ENCODE results near the gene KRT7.

Gene KRT7

DNA sequence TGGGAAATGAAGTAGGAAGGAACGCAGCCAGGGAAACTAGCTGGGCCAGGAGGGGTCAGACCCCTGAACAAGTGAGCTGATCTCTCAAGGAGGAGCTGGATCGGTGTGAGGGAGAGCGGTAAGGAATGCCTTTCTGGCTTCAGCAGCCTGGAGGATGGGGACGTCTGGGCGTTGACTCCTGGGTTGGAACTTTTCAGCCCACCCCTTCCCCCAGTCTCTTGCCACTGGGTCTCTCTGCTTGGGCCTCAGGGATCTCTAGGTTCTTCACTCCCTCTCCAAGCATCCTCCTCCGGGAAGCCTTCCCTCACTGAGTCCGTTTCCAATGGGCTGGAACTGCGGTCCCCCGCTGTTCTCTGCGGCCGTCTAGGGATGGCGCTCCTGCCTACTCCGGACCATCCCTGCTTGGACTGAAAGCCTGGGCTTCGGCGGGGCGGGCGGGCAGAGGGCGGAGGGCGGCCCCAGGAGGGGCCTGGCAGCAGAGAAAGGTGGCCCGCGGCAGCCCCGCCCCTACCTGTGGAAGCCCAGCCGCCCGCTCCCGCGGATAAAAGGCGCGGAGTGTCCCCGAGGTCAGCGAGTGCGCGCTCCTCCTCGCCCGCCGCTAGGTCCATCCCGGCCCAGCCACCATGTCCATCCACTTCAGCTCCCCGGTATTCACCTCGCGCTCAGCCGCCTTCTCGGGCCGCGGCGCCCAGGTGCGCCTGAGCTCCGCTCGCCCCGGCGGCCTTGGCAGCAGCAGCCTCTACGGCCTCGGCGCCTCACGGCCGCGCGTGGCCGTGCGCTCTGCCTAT is at the start of gene KRT7:
Gene KRT7 (plus strand): TSS at position 570 of the 788 bp plus-strand sequence. CDS start 54 bp downstream, at position 624.
- no peak for ATAC-seq
- DNase-seq, result no peak

DNA sequence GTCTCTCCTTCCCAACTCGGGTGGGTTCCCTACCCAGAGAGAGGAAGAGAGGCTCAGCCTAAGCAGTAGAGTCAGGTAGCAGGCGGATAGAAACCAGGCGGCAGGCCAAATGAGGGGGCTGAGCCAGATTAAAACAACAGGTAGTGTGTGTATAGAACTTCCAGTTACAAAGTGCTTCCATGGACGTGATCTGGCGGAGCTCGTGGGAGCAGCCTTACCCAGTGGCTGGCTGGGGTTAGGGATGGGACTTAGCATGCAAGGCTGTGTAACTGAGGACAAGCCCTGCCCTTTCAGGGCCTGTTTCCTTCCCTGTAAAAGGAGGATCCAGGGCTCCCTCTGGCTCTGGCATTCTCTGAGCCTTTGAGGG is 49.5 kb upstream of the KRT7 start:
- no peak for ATAC-seq
- DNase-seq, result no peak

DNA sequence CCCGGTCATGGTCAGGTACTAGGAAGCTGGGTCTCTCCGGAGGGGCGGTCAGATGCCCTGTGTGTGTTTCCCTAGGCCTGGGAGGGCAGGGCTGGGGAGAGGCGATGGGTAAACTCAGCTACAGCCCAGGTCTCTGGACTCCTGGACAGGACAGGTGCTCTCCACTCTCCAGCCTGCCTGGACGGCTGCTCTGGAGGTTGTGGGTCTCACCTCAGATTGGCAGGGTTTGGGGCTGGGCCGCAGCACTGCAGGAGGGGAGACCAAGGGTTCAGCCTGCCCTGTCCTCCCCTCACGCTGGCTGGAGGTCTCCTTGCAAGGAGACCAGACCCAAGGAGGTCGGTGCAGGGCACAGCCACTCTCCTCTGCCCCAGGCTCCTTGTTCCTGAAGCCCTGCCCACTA is 49.1 kb upstream of the KRT7 start:
- no peak for DNase-seq
- ATAC-seq, result no peak

DNA sequence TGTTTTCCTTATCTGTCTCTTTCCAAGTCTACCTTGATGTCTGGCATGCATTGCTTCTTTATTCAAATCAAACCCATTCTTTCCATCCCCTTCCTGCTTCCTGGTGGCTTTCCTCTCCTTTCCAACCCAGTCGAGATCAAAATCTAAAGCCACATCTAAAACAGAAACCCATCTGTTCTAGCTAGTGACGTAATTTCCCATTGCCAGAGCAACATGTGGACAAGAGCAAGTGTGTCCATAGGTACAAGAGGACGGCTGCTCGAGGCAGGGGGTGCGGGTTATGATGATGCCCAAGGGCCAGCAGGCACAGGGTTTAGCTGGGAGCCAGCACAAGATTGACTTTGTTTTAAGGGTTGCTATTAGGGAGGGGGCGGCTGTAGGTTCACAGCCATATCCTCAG is 48.2 kb upstream of the KRT7 start:
- ATAC-seq (no peak), DNase-seq (no peak)

DNA sequence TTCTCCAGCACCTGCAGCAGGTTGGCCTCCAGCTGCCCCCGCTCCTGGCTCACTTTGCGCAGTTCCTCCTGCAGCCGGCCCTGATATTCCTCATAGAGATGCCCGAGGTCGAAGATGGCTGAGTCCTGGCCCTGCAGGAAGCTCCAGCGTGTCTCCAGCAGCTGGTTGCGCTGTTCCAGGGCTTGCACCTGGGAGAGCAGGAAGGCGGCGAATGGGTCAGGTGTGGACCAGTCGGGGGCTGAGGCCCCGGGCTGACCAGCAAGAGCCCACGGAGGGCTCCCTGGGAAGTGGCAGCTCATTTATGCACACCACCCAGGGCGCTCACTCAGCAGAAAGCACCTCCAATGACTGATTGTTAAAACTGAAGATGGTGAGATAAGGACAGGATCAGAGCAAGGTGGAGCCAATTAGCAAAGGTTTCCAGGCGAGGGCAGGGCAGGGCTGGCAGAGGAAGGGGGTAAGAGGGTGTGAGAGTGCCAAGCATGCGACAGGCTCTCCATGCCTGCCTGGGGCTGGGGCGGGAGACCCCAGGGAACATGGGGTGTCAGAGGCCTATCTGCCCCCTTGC is 47.6 kb upstream of the KRT7 start:
- no peak for ATAC-seq
- no peak for DNase-seq

DNA sequence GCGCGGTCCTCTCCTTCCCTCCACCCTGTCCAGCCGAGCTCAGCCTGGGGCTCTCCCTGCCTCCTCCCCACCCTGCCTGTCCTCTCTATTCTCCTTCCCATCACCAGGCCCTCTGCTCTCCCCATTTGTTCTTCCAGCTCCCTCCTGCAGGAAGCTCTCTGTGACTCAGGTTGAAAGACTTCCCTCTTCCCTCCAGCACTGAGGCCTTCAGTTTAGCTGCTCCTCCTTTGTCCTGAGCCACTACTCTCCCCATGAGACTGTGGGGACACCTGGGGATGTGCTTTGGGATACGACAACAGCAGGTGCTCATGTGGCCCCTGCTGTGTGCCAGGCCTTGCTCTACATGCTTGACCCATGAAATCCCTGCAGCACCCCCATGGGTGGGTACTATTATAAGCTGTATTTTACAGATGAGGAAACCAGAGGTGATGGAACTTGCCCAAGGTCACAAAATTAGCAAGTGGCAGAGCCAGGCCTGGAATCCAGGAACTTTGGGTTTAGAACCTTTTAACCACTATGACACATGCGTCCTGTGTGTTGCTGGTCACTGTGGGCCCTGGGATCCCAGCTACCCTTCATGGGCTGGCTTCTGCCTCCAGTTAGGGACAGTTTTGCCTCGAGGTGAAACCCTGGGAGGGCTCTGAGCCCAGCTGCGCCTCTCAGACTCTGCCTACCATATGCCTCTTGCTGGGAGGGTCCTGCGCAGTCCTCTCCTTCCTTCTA is 46.8 kb upstream of the KRT7 start:
- ATAC-seq, result no peak
- no peak for DNase-seq

DNA sequence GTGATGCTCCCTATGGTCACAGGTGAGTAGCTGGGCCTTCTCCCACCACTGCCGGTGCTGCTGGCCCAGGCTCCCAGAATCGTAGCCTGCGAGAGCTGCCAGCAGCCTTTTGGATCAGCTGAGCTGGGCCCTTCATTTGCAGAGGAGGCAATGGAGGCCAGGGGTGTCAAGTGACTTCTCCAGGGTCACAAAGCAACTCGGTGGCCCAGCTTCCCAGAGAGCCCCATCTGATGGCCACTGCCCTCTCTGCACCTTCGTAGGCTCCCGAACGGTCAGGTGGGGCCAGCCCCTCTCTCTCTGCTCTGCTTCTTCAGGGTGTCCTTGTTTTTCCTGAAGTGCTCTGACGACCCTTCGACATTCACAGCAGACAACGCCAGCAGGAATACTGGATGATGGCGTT is 45.8 kb upstream of the KRT7 start:
- DNase-seq (no peak), ATAC-seq (no peak)

DNA sequence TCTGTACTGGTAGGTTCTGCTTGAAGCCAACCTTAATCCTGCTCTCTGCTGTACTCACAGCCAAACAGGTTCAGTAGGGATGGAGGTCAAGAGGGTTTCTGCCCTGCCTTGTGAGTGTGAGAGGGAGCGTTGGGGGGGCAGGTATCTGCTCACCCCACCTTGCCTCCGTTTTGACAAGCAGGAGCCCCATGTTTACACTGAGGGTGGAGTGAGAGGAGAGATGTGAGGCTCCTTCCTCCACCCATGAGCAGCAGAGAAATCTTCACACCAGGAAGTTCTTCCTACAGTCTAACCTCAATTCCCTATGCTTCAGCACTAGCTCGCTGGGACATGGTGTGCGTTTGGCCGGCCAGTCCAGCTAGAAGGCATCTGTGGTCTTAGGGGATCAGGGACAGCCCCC is 45.4 kb upstream of the KRT7 start:
- DNase-seq (no peak), ATAC-seq (no peak)

DNA sequence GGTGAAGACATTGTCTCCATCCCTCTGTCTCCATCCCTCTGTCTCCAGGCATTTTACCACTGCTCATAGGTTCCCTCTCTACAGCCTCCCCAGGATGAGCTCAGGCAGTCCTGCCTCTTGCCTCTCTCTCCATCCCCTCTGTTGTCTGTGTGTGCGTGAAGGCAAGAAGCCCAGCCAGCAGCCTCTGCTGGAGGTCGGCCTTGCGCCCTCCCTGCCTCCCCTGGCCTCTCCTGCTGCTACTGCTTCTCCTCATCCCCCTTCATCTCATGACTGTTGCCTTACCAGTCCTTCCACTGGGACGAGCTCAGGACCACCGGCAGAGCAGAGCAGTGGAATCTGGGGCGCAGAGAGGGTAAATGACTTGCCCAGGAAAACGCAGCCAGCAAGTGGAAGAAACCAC is 44.4 kb upstream of the KRT7 start:
- no peak for DNase-seq
- no peak for ATAC-seq

DNA sequence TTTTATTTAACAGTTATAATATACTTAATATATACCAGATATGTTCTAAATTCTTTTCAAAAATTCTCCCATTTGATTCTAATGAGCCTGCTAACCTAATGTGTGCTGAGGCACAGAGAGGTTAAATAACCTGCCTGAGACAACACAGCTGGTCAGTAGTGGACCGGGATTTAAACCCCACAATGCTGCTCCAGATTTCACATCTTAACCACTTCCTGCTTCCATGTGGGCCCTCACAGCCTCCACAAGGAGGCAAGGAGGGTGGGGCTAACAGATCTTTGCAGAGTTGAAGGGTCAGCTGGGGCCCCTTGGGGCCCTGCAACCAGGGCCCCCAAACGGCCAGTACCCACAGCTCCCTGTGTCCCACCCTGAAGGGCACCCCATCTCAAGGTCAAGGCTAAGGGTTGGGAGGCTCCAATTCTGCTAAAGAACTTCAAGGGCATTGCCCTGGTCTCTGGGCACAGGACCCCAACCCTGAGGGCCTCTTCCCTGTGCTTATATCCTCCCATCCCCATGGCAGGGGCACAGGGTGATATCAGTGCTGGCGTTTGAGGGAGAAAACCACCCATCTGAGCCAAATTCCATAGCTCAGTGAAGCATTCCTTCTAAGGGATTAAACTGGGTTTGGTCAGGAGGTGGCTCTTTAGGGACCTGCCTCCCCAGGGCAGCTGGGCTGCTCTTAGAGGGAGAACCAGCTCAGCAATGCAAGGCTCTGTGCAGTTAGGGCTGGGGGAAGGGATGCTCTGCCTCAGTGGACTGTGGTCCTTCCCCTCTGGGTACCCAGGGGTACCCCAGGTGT is 43.5 kb upstream of the KRT7 start:
- DNase-seq (no peak), ATAC-seq (no peak)

DNA sequence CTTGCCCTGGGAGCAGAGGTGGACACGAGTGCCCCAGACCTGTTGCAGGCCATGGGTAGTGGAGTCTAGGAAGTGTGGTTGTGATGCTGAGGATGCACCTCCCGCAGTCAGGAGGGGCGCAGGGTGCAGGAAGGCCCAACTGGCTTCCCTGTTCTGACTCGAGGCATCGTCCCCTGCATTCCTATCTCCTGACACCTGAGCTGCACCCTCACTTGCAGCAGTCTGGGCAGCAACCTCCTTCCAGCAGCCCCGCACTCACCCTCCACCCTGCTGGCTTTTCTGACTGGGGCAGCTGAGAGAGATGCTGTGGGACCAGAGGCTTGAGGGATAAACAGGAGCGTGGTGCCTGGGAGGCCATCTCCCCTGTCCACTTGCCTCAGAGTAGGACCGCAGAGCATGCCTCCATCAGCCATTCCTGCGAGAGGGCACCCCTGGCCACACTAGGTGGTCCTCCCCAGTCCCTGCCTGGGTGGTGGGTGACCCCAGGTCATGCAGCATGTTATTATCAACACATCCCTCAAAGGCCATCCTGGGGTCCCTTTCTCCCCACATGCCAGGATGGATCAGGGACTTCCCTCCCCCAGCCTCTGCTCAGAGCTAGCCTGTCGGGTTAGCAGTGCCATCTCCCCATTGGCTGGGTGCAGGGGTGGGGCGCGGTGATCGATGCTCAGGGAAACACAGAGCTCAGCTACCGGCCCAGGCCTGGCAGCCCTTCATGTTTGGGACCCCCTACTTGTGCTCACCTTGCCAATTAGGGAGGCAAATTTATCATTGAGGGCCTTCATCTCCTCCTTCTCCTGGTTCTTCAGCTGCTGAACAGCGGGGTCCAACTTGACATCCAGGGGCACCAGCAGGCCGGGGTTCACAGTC is 41.9 kb upstream of the KRT7 start:
- DNase-seq (no peak), ATAC-seq (no peak)

DNA sequence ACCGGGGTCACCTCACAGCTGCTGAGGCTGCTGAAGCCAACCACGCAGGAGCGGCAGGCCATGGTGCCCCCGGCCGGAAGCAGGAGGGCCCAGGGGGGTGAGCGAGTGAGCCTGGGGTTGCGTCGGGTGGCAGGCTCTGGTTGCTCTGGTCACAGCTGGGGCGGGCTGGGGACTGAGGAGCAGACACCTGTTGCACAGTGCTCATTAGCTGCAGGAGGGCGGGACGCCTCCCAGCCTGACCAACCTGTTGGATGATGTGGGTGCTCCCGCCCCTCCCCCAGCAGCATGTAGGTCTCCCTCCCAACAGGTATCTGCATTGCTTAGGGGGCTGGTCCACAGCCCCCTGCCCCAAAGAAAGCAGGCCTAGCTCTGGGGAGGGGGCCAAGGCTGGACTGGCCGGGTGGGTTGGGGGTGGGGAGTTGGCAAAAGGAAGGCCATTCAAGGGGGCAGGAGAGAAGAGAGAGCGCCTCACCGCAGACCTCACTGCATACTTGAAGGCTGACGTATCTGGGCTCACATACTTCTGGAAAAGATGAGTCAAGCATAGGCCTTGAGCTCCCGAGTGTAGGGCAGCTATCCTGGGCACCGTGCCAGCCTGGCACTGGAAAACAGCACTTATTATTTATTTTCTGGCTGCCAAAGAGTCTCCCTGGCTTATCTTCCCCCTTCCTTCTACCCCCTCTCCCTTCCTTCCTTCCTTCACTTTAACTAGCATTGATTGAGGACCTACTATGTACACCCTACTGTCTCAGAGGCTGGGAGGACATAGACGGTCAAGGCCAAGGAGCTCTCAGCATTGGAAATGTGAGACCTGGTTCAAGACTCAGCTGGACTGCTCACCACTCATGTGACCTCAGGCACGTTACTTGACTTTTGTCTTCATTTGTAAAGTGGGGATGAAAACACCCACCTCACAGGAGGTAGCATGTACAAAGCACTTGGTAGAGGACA is 40.9 kb upstream of the KRT7 start, which contains the start of gene KRT80:
Gene KRT80 (minus strand): TSS at position 174 of the 951 bp plus-strand sequence. CDS start 112 bp downstream, at position 62.
- DNase-seq (peak; percentile 41), ATAC-seq (peak; percentile 69)

DNA sequence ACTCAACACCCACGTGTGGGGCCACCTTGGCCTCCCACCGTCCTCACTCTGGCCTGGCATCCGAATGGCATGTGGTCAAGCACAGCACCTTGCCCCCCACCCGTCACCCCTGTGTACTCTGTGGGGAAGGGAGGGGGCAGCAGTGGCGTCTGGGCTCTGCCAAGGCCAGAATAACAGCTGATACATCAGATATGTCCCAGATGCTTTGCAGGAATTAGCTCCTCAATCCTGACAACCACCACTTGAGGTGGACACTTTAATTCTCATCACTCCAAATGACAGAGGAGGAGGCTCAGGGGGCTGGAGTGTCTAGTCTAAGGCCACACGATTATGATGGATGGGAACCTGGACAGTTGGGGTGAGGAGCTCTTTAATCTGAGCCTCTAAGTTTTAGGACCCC is 39.5 kb upstream of the KRT7 start:
- ATAC-seq (no peak), DNase-seq (no peak)

DNA sequence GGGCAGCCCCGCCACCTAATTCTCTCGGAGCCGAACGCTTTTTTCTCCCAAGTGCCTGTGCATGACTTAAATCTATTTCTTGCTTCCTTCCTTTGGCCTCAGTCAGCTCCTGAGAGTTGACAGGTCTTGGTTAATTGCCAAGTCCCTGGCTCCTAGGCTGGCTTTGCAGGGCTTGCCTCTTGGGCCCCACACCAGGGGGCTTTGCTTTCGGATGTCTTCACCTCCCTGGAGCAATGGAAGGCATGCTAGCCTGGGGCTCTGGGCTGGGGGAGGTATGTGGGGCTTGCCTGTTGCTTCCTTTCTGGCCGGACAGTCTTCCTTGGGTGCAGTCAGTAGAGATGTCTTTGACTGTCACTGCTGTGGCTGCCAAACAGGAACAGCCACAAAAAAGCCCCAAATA is 39.1 kb upstream of the KRT7 start:
- ATAC-seq (no peak), DNase-seq (no peak)

DNA sequence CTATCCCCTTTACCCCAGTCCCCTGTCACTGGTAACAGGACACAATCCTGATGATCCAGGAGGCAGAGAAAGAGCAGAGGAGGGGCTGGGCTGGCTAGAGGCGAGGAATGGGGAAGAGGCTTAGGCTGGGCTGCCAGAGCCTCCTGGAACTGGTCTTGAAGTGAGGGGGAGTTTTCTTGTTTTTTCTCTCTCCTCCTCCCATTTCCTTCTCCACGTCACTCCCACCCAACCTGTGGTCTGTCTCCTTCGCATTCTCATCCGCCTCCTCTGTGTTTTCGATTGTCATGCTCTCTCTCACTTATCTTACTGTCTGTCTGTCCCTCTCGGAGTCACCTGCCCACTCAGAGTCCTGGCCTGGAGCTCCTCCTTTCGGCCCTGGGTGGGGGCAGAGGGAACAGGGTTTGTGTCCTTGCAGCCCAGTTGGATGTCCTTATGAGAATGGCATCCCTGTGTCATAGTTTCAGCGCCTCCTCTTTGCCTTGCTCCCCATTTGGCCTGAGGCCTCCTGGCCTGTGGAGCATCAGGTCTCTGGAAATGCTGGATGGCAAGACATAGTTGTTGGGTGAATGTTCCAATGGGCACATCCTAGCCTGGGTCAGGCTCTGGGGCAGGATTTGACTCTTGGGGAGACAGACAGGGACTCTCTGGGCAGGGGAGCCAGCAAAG is 37.8 kb upstream of the KRT7 start:
- ATAC-seq (no peak), DNase-seq (no peak)

DNA sequence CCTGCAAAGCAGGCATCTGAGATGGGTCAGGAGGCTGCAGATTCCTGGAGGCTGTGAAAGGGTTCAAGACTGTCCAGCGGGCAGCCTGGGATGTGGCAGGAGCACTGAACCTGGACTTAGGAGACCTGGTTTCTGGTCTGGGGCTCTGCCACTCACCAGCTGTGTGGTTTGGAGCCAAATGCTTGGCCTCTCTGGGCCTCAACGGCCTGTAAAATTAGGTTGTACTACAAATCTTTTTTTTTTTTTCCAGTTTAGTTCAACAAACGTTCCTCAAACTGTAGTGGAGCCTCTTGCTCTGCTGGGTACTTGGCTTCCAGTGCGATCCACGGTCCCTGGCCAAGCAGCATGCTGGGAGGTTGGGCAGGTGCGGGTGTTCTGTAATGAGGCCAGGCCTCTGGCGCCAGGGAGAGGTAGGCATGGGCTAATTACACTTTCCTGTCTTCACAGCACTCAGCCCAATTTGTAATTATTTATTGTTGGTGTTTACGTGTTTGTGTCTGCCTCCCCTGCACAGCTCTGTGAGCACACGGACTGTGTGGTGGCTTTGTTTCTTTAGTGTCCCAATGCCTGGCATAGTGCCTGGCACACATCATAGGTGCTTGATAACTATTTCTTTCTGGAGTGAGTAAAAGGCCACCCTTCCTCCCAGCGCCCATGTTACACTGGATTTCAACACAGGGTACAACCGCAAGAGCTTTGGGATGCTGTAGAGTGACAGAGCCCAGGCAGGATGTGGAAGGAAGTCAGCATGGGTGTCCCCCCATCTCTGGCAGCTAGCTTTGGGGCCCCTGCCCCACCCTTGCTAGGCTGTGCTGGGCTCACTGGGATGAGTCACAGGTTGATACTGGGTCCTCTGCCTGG is 35.4 kb upstream of the KRT7 start:
- no peak for DNase-seq
- no peak for ATAC-seq

DNA sequence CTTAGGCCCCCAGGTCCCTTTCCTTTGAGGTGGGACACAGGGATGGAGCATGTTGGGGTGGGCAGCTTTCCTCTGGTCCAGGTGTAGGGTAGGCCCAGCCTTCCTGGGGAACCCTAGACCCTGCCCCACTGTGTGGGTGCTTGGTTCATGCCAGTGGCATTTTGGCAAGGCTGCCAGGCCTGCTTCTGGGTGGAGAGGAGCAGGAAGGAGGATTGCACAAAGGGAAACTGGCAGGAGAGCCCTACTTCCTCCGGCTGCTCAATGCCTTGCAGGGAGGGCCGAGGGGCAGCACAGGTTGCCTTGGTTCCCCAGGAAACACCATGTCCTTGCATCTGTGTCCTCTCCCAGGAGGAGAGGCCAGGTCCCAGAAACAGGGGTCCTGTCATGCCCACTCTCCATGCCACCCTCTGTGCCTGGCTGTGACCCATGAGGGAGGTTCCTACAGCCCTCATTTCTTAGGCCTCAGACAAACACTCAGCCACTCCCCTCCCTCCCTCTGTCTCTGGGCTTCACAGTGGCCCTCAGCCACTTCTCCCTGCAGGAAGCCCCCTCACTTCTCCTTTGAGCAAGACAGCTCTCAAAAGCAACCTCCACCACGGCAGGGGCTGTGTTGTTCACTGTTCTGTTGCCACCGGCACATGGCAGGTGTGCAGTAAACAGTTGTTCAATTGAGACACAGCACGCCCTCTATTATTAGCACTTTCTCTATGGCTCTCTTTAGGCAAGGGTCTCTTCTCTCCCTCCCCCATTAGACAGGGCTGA is 34.4 kb upstream of the KRT7 start:
- DNase-seq, result no peak
- no peak for ATAC-seq

DNA sequence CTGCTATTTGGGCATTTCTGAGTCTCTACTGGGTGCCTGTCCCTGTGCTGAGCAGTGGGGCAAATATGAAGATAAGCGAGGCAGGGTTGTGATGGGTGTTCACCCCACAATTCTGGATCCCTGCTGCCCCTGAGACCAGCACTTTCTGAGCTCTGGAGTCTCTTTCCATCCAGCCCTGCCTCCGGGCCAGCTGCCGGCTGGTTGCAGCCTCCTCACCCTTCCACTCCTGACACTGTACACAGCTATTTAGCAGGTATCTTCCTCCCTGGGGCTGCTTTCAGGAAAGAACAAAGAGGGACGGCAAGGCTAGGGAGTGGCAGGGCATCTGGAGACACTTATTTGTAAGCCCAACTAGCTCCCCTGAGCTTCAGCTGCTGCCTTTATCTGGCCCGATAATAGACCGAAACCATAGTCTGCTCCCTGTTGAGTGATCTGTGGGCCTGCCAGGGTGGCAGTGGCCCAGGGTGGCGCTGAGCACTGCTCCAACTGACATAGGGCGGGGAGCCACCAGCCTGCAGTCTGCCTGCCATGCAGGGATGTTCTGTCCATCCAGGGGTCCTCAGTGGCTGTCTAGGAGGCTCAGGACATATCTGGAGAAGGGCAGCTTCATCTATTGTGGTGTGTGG is 33.6 kb upstream of the KRT7 start:
- no peak for ATAC-seq
- no peak for DNase-seq
